ENCODE results near the gene NUP93. TPM values are rescaled to one million over a fixed set of nuclear protein-coding genes. Genes with fewer than 3 reads are reported as not detected.

NUP93 gene
- total RNA-seq, 4 donors from 2014 or later: 12.9 to 30.7 (median 23.0) TPM

DNA sequence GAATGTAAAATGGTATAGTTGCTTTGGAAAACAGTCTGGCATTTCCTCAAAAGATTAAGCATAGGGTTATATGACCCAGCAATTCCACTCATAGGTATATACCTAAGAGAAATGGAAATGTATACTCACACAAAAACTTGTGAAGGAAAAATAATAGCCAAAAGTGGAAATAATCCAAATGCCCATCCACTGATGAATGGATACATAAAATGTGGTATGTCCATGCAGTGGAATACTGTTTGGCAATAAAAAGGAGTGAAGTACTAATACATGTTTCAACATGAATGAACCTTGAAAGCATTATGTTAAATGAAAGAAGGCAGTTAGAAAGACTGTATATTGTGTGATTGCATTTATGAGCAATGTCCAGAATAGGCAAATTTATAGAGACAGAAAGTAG is 25.1 kb downstream of the NUP93 start:
- intact Hi-C loops (cut with DNase I; ENCODE audit: low total_unique reads): no loop called here
- ATAC-seq (no peak), DNase-seq (no peak)
- H3K4me3 ChIP-seq: no peak overlapping the region
- no peaks in the 10 kb centered on the region for H3K4me1 ChIP-seq
- H3K9me3 ChIP-seq: no peaks in the 10 kb centered on the region
- peaks cover 0 to 4% of the 10 kb centered on the region in 2 donors for H3K36me3 ChIP-seq
- H3K27ac ChIP-seq: no peak overlapping the region
- TF ChIP-seq, protein P1, sequence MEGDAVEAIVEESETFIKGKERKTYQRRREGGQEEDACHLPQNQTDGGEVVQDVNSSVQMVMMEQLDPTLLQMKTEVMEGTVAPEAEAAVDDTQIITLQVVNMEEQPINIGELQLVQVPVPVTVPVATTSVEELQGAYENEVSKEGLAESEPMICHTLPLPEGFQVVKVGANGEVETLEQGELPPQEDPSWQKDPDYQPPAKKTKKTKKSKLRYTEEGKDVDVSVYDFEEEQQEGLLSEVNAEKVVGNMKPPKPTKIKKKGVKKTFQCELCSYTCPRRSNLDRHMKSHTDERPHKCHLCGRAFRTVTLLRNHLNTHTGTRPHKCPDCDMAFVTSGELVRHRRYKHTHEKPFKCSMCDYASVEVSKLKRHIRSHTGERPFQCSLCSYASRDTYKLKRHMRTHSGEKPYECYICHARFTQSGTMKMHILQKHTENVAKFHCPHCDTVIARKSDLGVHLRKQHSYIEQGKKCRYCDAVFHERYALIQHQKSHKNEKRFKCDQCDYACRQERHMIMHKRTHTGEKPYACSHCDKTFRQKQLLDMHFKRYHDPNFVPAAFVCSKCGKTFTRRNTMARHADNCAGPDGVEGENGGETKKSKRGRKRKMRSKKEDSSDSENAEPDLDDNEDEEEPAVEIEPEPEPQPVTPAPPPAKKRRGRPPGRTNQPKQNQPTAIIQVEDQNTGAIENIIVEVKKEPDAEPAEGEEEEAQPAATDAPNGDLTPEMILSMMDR (IDR thresholded peaks at IDR 0.05 in 4 of 5, conservative IDR thresholded peaks at IDR 0.05 in 1 of 5): no peak
- no peak for TF ChIP-seq POLR2A (IDR thresholded peaks at IDR 0.05)
- no peaks in the 10 kb centered on the region for H3K27me3 ChIP-seq
- in situ Hi-C loops (cut with MboI; ENCODE audit: low sequenced_read_pairs in 4 of 4): no loop called here

DNA sequence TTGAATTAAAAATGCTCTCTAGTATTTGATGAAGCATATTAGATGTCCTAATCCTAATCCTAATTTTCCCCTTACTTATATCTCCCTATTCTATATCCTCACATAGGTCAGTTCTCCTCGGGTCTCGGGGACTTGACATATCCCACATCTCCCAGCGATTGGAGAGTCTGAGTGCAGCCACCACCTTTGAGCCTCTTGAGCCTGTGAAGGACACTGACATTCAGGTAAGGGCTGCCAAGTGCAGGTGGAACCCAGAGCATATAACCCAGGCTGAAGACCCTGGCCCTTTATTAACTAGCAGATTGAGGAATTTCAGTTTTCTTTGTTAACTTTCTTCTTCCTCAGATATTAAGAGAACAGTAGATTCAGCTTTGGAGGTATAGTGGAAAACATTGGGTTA is 28.5 kb downstream of the NUP93 start:
- H3K4me3 ChIP-seq: no peak overlapping the region
- no peak overlapping the region for H3K27ac ChIP-seq
- peaks cover 0 to 11% of the 10 kb centered on the region in 2 donors for H3K36me3 ChIP-seq
- H3K27me3 ChIP-seq: no peaks in the 10 kb centered on the region
- ATAC-seq (no peak), DNase-seq (no peak)
- in situ Hi-C loops (cut with MboI; ENCODE audit: low sequenced_read_pairs in 4 of 4): no loop called here
- TF ChIP-seq, protein P1 (IDR thresholded peaks at IDR 0.05 in 4 of 5, conservative IDR thresholded peaks at IDR 0.05 in 1 of 5): no peak
- no peak for TF ChIP-seq POLR2A (IDR thresholded peaks at IDR 0.05)
- intact Hi-C loops (cut with DNase I; ENCODE audit: low total_unique reads): no loop called here
- H3K4me1 ChIP-seq: no peaks in the 10 kb centered on the region
- H3K9me3 ChIP-seq: no peaks in the 10 kb centered on the region

DNA sequence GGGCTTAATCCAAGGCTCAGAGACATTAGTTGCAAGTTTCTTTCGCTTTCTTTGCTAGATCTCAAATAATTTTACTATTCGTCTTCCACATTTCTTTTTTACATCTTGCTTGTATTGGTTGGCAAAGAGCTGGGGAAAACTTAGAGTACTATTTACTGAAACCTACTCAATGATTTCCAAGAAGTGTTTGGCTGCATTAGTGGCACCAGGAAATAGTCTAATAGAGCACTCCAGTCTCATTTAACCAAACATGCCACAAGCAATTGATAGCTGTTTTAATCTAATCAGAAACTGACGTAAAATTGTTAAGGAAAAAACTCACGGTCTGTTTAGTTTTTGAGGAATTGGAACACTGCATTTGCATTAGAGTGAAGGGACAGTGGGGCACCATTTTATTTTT is 29.0 kb downstream of the NUP93 start:
- Histone ChIP-seq H3K27me3 (no peaks in the 10 kb centered on the region), H3K9me3 (no peaks in the 10 kb centered on the region), H3K4me3 (no peak overlapping the region), H3K36me3 (peaks cover 0 to 11% of the 10 kb centered on the region in 2 donors), H3K27ac (no peak overlapping the region), H3K4me1 (no peaks in the 10 kb centered on the region)
- TF ChIP-seq, protein P1 (IDR thresholded peaks at IDR 0.05 in 4 of 5, conservative IDR thresholded peaks at IDR 0.05 in 1 of 5): no peak
- no peak for TF ChIP-seq POLR2A (IDR thresholded peaks at IDR 0.05)
- in situ Hi-C loops (cut with MboI; ENCODE audit: low sequenced_read_pairs in 4 of 4) (no loop called here), intact Hi-C loops (cut with DNase I; ENCODE audit: low total_unique reads) (no loop called here)
- DNase-seq (no peak), ATAC-seq (no peak)

DNA sequence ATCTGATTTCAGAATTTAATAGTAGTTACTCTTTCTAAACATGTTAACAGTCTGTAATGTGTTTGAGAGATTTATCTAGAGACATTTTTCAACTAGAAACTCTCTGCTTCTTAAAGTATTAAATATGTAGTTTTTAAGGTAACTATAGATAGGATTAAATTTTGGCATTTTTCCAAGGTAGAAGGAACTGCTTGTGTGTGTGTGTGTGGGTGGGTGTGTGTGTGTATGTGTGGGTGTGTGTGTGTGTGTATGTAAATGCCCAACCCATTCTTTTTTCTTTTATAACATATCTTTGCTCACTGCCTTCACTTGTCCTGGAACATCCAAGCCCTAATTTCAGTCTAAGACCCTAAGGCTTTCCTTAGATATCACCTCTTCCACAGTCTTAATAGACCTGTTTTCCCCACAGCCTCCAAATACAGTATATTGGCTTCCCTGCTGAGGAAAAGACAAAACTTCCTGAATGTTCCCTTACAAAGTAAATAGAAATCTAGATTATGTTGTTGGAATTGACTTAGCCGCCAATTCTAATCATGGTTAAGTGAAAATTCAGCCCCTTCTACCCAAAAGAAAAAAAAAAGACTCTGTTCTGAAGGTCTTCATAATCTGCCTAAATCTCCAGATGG is 33.5 kb downstream of the NUP93 start:
- no peaks in the 10 kb centered on the region for H3K27me3 ChIP-seq
- H3K4me1 ChIP-seq: peaks cover 0 to 11% of the 10 kb centered on the region in 2 donors
- ATAC-seq: no peak
- intact Hi-C loops (cut with DNase I; ENCODE audit: low total_unique reads): no loop called here
- H3K9me3 ChIP-seq: no peaks in the 10 kb centered on the region
- no peak overlapping the region for H3K4me3 ChIP-seq
- peaks cover 0 to 11% of the 10 kb centered on the region in 2 donors for H3K36me3 ChIP-seq
- DNase-seq: no peak
- in situ Hi-C loops (cut with MboI; ENCODE audit: low sequenced_read_pairs in 4 of 4): no loop called here
- TF ChIP-seq, protein P1 (IDR thresholded peaks at IDR 0.05 in 4 of 5, conservative IDR thresholded peaks at IDR 0.05 in 1 of 5): no peak
- no peak for TF ChIP-seq POLR2A (IDR thresholded peaks at IDR 0.05)
- no peak overlapping the region for H3K27ac ChIP-seq

DNA sequence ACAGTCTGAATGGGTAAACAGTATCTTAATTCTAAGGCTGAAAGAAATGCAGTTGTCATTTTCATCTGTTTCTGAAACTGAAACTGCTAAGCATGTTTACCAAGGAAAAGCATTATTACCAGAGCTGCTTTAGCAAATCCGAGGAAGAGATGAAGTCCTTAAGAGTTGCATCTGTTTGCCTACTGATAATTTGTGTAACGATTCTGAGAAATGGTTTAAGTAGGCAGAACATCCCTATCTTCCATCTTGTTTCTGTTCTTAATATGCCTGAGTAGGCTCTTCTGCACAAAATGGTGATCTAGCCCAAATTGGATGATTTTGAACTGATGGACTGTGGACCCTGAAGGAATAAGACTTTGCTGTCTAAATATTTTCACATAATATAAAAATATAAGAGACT is 34.9 kb downstream of the NUP93 start:
- TF ChIP-seq POLR2A (IDR thresholded peaks at IDR 0.05): no peak
- TF ChIP-seq, protein P1 (IDR thresholded peaks at IDR 0.05 in 4 of 5, conservative IDR thresholded peaks at IDR 0.05 in 1 of 5): no peak
- ATAC-seq: no peak
- in situ Hi-C loops (cut with MboI; ENCODE audit: low sequenced_read_pairs in 4 of 4) (no loop called here), intact Hi-C loops (cut with DNase I; ENCODE audit: low total_unique reads) (no loop called here)
- no peak for DNase-seq
- H3K9me3 ChIP-seq: no peaks in the 10 kb centered on the region
- H3K4me1 ChIP-seq: peaks cover 0 to 11% of the 10 kb centered on the region in 2 donors
- H3K4me3 ChIP-seq: no peak overlapping the region
- no peaks in the 10 kb centered on the region for H3K27me3 ChIP-seq
- peak overlapping the region in 1 of 4 donors; percentile 5 for H3K27ac ChIP-seq
- H3K36me3 ChIP-seq: peaks cover 0 to 10% of the 10 kb centered on the region in 2 donors
